Upper lobe of right lung (tissue), 1 donor: ENCODE measurements around the gene TIGAR. TPM values are rescaled to one million over a fixed set of nuclear protein-coding genes. Genes with fewer than 3 reads are reported as not detected.
A peak's percentile ranks its signal among the peaks of the same experiment; 100 is the strongest.

Source experiments
- ATAC-seq: fragments of 200-7000 bp; cut with Tn5 transposase; one replicate; pipeline ENCODE4 v1.9.1; 2020; ENCODE audit warnings: mild to moderate bottlenecking, moderate library complexity
- DNase-seq: peaks from one replicate; pipeline ENCODE4 v3.0.0-alpha.2; 2020
- H3K27ac ChIP-seq: fragments of 200-600 bp; one replicate; pipeline ENCODE4 v1.8.0; 2022
- H3K27me3 ChIP-seq: fragments of 200-600 bp; one replicate; pipeline ENCODE4 v1.8.0; 2022; ENCODE audit warnings: mild to moderate bottlenecking
- H3K36me3 ChIP-seq: fragments of 200-600 bp; one replicate; pipeline ENCODE4 v1.8.0; 2022
- H3K4me1 ChIP-seq: fragments of 200-600 bp; one replicate; pipeline ENCODE4 v1.8.0; 2022
- H3K4me3 ChIP-seq: fragments of 200-600 bp; one replicate; pipeline ENCODE4 v1.8.0; 2022; ENCODE audit warnings: mild to moderate bottlenecking
- H3K9me3 ChIP-seq: fragments of 200-600 bp; one replicate; pipeline ENCODE4 v1.8.0; 2022
- CTCF ChIP-seq: fragments of 200-600 bp; IDR thresholded peaks from one replicate; pipeline ENCODE4 v1.8.0; 2022; ENCODE audit warnings: antibody characterized with exemption
- intact Hi-C: fragments of 100-400 bp; cut with DNase I; formaldehyde crosslinking; loops from one replicate; pipeline ENCODE4 v1.11.0; 2022
- total RNA-seq: library from RNA; stranded (reverse); fragmentation: NEBNext Ultra II Directional; extraction: Animal tissue kit (Norgen Biotek cat#: 25700); gene quantifications from one replicate; pipeline ENCODE4 v1.2.1, GENCODE V29; 2021
- donor health status: DM: no; HTN: yes; CAD: no; lungs with severe emphysema.

The TIGAR gene
- total RNA-seq, 1 donor from 2014 or later: 20.0 TPM

DNA sequence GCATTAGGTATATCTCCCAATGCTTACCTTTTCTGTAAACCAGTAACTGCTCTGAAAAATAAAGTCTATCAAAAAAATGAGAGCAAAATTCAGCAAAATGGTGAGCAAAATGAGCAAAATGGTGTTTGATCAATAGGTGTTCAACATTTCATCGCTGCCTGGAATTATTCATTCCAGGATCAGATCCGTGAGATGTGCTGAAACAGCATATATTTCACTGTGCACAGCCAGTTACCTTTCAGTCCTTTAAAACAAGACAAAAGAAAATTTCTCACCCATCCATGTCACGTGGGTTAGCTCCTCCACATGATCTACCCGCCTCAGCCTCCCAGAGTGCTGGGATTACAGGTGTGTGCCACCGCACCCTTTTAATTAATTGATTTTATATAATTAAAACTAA, 66.6 kb downstream of the TIGAR start:
- DNase-seq: no peak
- Histone ChIP-seq H3K4me3 (no peak overlapping the region), H3K4me1 (no peaks in the 10 kb centered on the region), H3K27me3 (peaks cover 5% of the 10 kb centered on the region), H3K27ac (no peak overlapping the region), H3K36me3 (no peaks in the 10 kb centered on the region), H3K9me3 (no peaks in the 10 kb centered on the region)
- intact Hi-C loops: no loop called here
- TF ChIP-seq CTCF: no peak
- ATAC-seq: no peak

- Histone ChIP-seq H3K27me3 (peaks cover 7% of the 10 kb centered on the region), H3K4me1 (no peaks in the 10 kb centered on the region), H3K4me3 (no peak overlapping the region), H3K27ac (no peak overlapping the region), H3K9me3 (no peaks in the 10 kb centered on the region), H3K36me3 (no peaks in the 10 kb centered on the region)
- no peak for TF ChIP-seq CTCF
- no peak for ATAC-seq
- DNase-seq: no peak
- intact Hi-C loops: no loop called here
These were observed 67.0 kb downstream of the TIGAR start for GRCh38 chr12:4388032-4388431.

DNA sequence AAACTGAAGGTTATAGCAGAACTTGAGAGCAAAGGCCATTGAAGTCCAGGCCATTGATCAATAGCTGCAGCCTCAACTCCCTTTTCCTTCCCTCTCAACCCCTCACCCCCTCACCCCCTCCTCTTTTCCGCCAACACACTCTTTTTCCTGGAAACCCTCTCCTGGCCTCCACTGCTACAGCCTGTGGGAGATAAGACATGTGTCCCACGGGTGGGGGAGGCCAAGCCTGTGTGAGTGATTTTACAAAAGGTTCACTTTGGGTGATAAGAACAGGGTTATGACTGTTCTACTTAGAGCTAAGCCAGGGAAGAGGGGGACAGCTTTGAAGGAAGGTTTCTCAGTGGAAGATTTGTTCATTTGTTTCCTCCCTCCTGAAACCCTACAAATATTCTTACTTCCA, 67.6 kb downstream of the TIGAR start:
- Histone ChIP-seq H3K27me3 (peaks cover 7% of the 10 kb centered on the region), H3K4me3 (no peak overlapping the region), H3K4me1 (no peaks in the 10 kb centered on the region), H3K36me3 (no peaks in the 10 kb centered on the region), H3K9me3 (no peaks in the 10 kb centered on the region), H3K27ac (no peak overlapping the region)
- no peak for TF ChIP-seq CTCF
- intact Hi-C loops: no loop called here
- ATAC-seq (no peak), DNase-seq (no peak)

DNA sequence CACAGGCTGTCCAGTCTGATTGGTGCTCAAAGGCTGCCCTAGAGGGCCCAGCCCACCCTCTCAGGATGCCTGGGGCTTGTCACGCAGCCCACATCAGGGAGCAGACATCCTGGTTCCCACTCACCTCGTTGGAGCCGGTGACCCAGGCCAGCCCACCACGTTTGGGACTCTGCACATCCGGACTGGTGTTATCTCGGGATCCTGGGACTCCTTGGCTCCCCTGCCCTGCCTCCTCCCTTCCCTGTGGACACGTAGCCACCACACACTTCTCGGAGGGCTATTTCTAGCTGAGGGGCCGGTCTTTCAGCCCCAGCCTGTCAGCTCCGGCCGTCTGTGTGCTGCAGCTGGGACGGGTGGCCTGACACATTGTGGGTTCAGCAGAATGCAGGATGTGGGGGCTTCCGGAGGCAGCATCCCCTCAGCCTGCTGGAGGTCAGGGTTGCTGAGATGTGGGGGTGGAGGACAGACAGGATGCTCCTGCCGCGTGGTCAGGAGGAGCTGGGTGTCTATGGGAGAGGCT, 71.3 kb downstream of the TIGAR start:
- no peaks in the 10 kb centered on the region for H3K36me3 ChIP-seq
- H3K4me1 ChIP-seq: no peaks in the 10 kb centered on the region
- intact Hi-C loops: no loop called here
- H3K4me3 ChIP-seq: no peak overlapping the region
- H3K27ac ChIP-seq: no peak overlapping the region
- ATAC-seq (peak; percentile 43), DNase-seq (no peak)
- H3K27me3 ChIP-seq: peaks cover 11% of the 10 kb centered on the region
- TF ChIP-seq CTCF: no peak
- H3K9me3 ChIP-seq: no peaks in the 10 kb centered on the region

DNA sequence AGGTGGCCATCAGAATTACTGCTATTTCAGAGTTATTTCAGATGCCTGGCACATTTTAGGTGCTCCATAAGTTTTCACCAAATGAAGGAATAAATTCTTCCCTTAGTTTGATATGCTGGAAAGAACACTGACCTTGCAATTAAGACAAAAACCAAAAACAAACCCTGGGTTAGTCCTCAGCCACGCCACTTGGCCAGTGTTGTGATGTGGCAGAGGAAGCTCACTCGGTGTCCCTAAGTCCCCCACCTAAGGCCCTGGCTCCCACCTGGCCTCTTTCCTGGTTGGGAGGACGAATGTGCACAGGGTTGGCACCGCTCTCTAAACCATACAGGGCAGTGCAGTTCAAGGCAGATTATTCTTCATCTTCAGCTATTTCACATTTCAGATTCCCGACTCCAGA, 72.2 kb downstream of the TIGAR start:
- intact Hi-C loops: no loop called here
- no peaks in the 10 kb centered on the region for H3K36me3 ChIP-seq

More for the DNA sequence above, 72.2 kb downstream of the TIGAR start:
- no peak for TF ChIP-seq CTCF
- ATAC-seq (no peak), DNase-seq (no peak)
- peaks cover 11% of the 10 kb centered on the region for H3K27me3 ChIP-seq
- H3K4me3 ChIP-seq: no peak overlapping the region
- no peak overlapping the region for H3K27ac ChIP-seq
- H3K4me1 ChIP-seq: no peaks in the 10 kb centered on the region
- no peaks in the 10 kb centered on the region for H3K9me3 ChIP-seq
